B cell (primary cell): ENCODE results near the gene BEST2. TPM values are rescaled to one million over a fixed set of nuclear protein-coding genes. Genes with fewer than 3 reads are reported as not detected.

ENCODE experiments used
- ATAC-seq: fragments of 200-7000 bp; cut with Tn5 transposase; one replicate; pipeline ENCODE4 v1.10.0; 2021; ENCODE audit warnings: low read depth, mild to moderate bottlenecking, moderate number of reproducible peaks, moderate library complexity
- CTCF ChIA-PET: fragments of 350-600 bp; sonication (Branson Sonifier 250); formaldehyde crosslinking; loops from one replicate; lab custom pipeline; 2021; ENCODE audit warnings: antibody characterized with exemption, inconsistent platforms; lab: Charles Lee
- POLR2A ChIA-PET: fragments of 350-600 bp; sonication (Branson Sonifier 250); formaldehyde crosslinking; loops from one replicate; lab custom pipeline; 2021; ENCODE audit warnings: antibody characterized with exemption; lab: Charles Lee
- DNase-seq: peaks from one replicate; pipeline ENCODE4 v3.0.0; 2013
- H2AFZ ChIP-seq: 2 replicates; pipeline ENCODE4 v1.6.1; 2012; ENCODE audit warnings: mild to moderate bottlenecking, low read depth, low read length; ENCODE audit not compliant: insufficient read depth, poor library complexity, severe bottlenecking
- H3K27ac ChIP-seq, 2 donors: 1 replicate in 1 of 2; 2 replicates in 1 of 2; pipeline ENCODE4 v1.5.1; 2012 to 2013; ENCODE audit warnings: low read length in 2 of 2, mild to moderate bottlenecking in 2 of 2, moderate library complexity in 1 of 2
- H3K27me3 ChIP-seq, 4 experiments: fragments of 200-600 bp in 1 of 4; sonication (generic) in 1 of 4; replicated peaks in 1 of 4; 1 replicate in 2 of 4; 2 replicates in 2 of 4; pipeline versions ENCODE4 v1.6.1 to v1.7.0; 2013 to 2016; ENCODE audit warnings: low read length in 3 of 4, mild to moderate bottlenecking in 2 of 4, mixed read lengths in 1 of 4, moderate library complexity in 1 of 4; ENCODE audit not compliant: insufficient read depth in 4 of 4, control insufficient read depth in 3 of 4; ENCODE audit errors: control extremely low read depth in 1 of 4
- H3K36me3 ChIP-seq, 2 experiments: replicated peaks in 1 of 2; 1 replicate in 1 of 2; 2 replicates in 1 of 2; pipeline versions ENCODE4 v1.6.1 to v1.7.1; 2013; ENCODE audit warnings: low read length in 1 of 2; ENCODE audit not compliant: insufficient read depth in 2 of 2, control insufficient read depth in 1 of 2; ENCODE audit errors: control extremely low read depth in 1 of 2, extremely low read depth in 1 of 2
- H3K4me1 ChIP-seq, 2 donors: fragments of 200-600 bp in 1 of 2; sonication (generic) in 1 of 2; 1 replicate in 1 of 2; 2 replicates in 1 of 2; pipeline versions ENCODE4 v1.5.1 to v1.6.1; 2013 to 2017; ENCODE audit warnings: low read length in 2 of 2; ENCODE audit not compliant: control insufficient read depth in 2 of 2, insufficient read depth in 2 of 2
- H3K4me2 ChIP-seq: replicated peaks from 2 replicates; pipeline ENCODE3; 2012; ENCODE audit warnings: mild to moderate bottlenecking, low read depth, low read length; ENCODE audit not compliant: poor library complexity, severe bottlenecking
- H3K4me3 ChIP-seq, 5 experiments: fragments of 200-600 bp in 1 of 5; sonication (generic) in 1 of 5; 1 replicate in 3 of 5; 2 replicates in 2 of 5; pipeline versions ENCODE4 v1.5.1 to v1.7.0; 2011 to 2016; ENCODE audit warnings: low read length in 4 of 5, mild to moderate bottlenecking in 4 of 5, low read depth in 2 of 5, control low read depth in 1 of 5, moderate library complexity in 1 of 5; ENCODE audit not compliant: insufficient read depth in 1 of 5; ENCODE audit errors: control extremely low read depth in 1 of 5, extremely low read depth in 1 of 5
- H3K79me2 ChIP-seq: fragments of 200-600 bp; sonication (generic); one replicate; pipeline ENCODE4 v1.6.0; 2016; ENCODE audit warnings: low read length; ENCODE audit not compliant: control insufficient read depth, insufficient read depth
- H3K9ac ChIP-seq: fragments of 200-600 bp; sonication (generic); 2 replicates; pipeline ENCODE4 v1.6.1; 2017; ENCODE audit warnings: mild to moderate bottlenecking, low read length, moderate library complexity
- H3K9me3 ChIP-seq, 3 donors: one replicate each; pipeline versions ENCODE4 v1.6.1 to v1.7.1; 2013; ENCODE audit warnings: low read length in 2 of 3; ENCODE audit not compliant: control insufficient read depth in 2 of 3, insufficient read depth in 1 of 3; ENCODE audit errors: control extremely low read depth in 1 of 3
- H4K20me1 ChIP-seq: 2 replicates; pipeline ENCODE4 v1.6.0; 2012; ENCODE audit warnings: mild to moderate bottlenecking, low read length; ENCODE audit not compliant: insufficient read depth, control insufficient read depth, poor library complexity, severe bottlenecking
- H3K27ac Mint-ChIP-seq: one replicate; pipeline ENCODE4 v1.8.0; 2021; ENCODE audit warnings: mixed read lengths
- H3K27me3 Mint-ChIP-seq: one replicate; pipeline ENCODE4 v1.8.0; 2021; ENCODE audit warnings: mixed read lengths
- H3K4me1 Mint-ChIP-seq: one replicate; pipeline ENCODE4 v1.8.0; 2021; ENCODE audit warnings: mixed read lengths
- H3K4me3 Mint-ChIP-seq: one replicate; pipeline ENCODE4 v1.8.0; 2021; ENCODE audit warnings: mixed read lengths
- H3K9me3 Mint-ChIP-seq: one replicate; pipeline ENCODE4 v1.8.0; 2022; ENCODE audit warnings: mixed read lengths; ENCODE audit not compliant: insufficient read depth
- EZH2 ChIP-seq: IDR thresholded peaks from 2 replicates; pipeline ENCODE4 v1.6.1; 2012; ENCODE audit warnings: borderline replicate concordance, low read depth, mild to moderate bottlenecking, moderate library complexity, low read length; ENCODE audit not compliant: insufficient read depth, poor library complexity, severe bottlenecking
- WGBS: methylation state at CpG from one replicate; pipeline ENCODE4 v1.1.5; 2013; ENCODE audit warnings: missing lambda C conversion rate; ENCODE audit not compliant: insufficient coverage; 5-methylcytosine and 5-hydroxymethylcytosine counted together
- intact Hi-C: fragments of 100-400 bp; cut with micrococcal nuclease; formaldehyde crosslinking; loops from one replicate; pipeline ENCODE4 v1.10.0; 2022
- polyA plus RNA-seq: library from polyadenylated mRNA; depleted of rRNA; stranded (reverse); fragments of >200 nt; gene quantifications from 2 replicates; pipeline ENCODE4 v1.2.3, GENCODE V29; 2012
- total RNA-seq, 2 donors: library from RNA; stranded (reverse); fragments of 120-200 nt in 1 of 2; gene quantifications; 1 replicate in 1 of 2; 2 replicates in 1 of 2; pipeline versions ENCODE4 v1.2.3 to v1.2.4, GENCODE V29; 2013 to 2022
- TF ChIP-seq, protein P1 (sequence below): fragments of 200-600 bp; IDR thresholded peaks from one replicate; pipeline ENCODE4 v1.8.0; 2022; ENCODE audit warnings: antibody characterized with exemption, mild to moderate bottlenecking

The BEST2 gene
- total and polyA plus RNA-seq, 2 donors (not counting 1 experiment from before 2014, with no cell fraction given), result 0.07 TPM; not detected in 1

DNA sequence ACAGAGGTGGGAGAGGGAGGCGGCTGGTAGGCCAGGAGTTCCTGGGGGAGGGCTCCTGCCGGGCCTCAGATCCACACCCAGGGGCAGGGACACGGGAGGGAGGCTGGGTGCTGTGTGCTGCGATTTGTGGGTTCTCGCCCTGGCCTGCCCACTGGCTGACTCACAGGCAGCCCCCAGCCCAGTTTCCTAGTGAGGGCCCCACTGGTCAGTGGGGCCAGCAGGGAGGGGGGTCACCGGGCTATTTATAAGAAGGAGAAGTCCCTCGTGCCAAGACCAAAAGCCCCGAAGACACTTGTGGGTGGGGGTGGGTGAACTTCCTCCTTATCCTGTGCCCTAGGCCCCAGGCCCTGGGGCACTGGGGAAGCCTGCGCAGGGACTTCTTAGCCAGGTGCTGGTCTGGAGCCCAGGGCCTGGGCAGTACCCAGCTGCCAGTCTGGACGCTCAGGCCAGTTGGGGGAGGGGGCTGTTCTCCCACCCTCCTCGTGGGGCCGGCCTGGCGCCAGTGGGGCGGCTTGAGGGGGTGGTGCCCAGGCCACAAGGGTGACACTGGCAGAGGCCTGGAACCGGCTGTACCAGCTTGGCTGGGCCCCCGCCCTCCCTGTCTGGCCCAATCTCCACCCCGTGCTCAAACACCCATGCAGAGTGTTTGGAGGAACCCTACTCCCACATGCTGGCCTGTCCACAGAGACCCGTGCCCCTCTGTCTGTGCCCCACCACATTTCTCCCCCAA lies 34.7 kb downstream of the BEST2 start:
- Histone ChIP-seq H3K4me1 (peaks cover 75 to 87% of the 10 kb centered on the region in 2 donors), H3K27me3 (no peaks in the 10 kb centered on the region), H3K4me3 (peak overlapping the region in 1 of 5 experiments; percentile 19), H3K4me2 (peak overlapping the region; percentile 96), H3K27ac (peak overlapping the region; percentile 92 to 97), H4K20me1 (peaks cover under 1% of the 10 kb centered on the region), H3K36me3 (no peaks in the 10 kb centered on the region), H3K9ac (peak overlapping the region; percentile 13), H3K9me3 (no peaks in the 10 kb centered on the region), H2AFZ (no peak overlapping the region), H3K79me2 (peaks cover under 1% of the 10 kb centered on the region)
- Mint-ChIP-seq H3K27me3 (no peaks in the 10 kb centered on the region), H3K27ac (peak overlapping the region; percentile 92), H3K4me3 (no peak overlapping the region), H3K4me1 (peaks cover 50% of the 10 kb centered on the region), H3K9me3 (no peaks in the 10 kb centered on the region)
- TF ChIP-seq, protein P1, sequence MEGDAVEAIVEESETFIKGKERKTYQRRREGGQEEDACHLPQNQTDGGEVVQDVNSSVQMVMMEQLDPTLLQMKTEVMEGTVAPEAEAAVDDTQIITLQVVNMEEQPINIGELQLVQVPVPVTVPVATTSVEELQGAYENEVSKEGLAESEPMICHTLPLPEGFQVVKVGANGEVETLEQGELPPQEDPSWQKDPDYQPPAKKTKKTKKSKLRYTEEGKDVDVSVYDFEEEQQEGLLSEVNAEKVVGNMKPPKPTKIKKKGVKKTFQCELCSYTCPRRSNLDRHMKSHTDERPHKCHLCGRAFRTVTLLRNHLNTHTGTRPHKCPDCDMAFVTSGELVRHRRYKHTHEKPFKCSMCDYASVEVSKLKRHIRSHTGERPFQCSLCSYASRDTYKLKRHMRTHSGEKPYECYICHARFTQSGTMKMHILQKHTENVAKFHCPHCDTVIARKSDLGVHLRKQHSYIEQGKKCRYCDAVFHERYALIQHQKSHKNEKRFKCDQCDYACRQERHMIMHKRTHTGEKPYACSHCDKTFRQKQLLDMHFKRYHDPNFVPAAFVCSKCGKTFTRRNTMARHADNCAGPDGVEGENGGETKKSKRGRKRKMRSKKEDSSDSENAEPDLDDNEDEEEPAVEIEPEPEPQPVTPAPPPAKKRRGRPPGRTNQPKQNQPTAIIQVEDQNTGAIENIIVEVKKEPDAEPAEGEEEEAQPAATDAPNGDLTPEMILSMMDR, result no peak
- no peak for TF ChIP-seq EZH2
- peak; percentile 85 for DNase-seq
- 8% methylated on average over 13 of the region's 18 CpGs for WGBS
- POLR2A ChIA-PET, result interaction anchor here (1.8 to 4.5 kb wide), 2 partner anchors 9 to 10 kb away, joined by 5 to 36 read pairs; no protein-coding TSS in a partner anchor
- CTCF ChIA-PET, result interaction anchor here (0.7 to 5.0 kb wide), 3 partner anchors 9 to 13 kb away, joined by 3 to 65 read pairs (median 28); no protein-coding TSS in a partner anchor
- ATAC-seq, result no peak
- intact Hi-C loops, result loop anchor here (5.0 kb wide), 1 partner anchor 1204 kb away; no protein-coding TSS in a partner anchor

DNA sequence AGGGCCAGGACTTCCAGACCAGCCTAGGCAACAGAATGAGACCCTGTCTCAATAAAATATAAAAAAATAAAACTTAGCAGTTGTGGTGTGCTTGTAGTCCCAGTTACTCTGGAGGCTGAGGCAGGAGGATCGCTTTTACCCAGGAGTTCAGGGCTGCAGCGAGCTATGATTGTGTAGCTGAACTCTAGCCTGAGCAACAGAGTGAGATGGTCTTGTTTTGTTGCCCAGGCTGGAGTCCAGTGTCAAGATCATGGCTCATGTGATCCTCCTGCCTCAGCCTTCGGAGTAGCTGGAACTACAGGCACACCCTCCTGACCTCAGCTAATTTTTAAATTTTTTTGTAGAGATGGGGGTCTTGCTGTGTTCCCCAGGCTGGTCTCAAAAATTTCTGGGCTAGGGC lies 35.4 kb downstream of the BEST2 start:
- peaks cover 68 to 81% of the 10 kb centered on the region in 2 donors for H3K4me1 ChIP-seq
- Mint-ChIP-seq H3K4me3 (peak overlapping the region; percentile 15), H3K9me3 (no peaks in the 10 kb centered on the region), H3K27me3 (no peaks in the 10 kb centered on the region), H3K27ac (peak overlapping the region; percentile 92), H3K4me1 (peaks cover 44% of the 10 kb centered on the region)
- POLR2A ChIA-PET, result interaction anchor here (1.0 to 4.5 kb wide), 3 partner anchors 9 to 57 kb away, joined by 5 to 36 read pairs (median 6); no protein-coding TSS in a partner anchor
- ATAC-seq, result no peak
- peak overlapping the region; percentile 12 for H3K9ac ChIP-seq
- no peak for TF ChIP-seq EZH2
- TF ChIP-seq, protein P1, result no peak
- WGBS, result 100% methylated on average over 2 of the region's 3 CpGs
- peaks cover 6% of the 10 kb centered on the region for H4K20me1 ChIP-seq
- peak overlapping the region; percentile 92 to 97 for H3K27ac ChIP-seq
- no peaks in the 10 kb centered on the region for H3K27me3 ChIP-seq
- H2AFZ ChIP-seq, result no peak overlapping the region
- intact Hi-C loops, result loop anchor here (5.0 kb wide), 1 partner anchor 1205 kb away; no protein-coding TSS in a partner anchor
- no peaks in the 10 kb centered on the region for H3K9me3 ChIP-seq
- peak overlapping the region; percentile 96 for H3K4me2 ChIP-seq
- CTCF ChIA-PET, result interaction anchor here (0.7 to 5.0 kb wide), 3 partner anchors 9 to 12 kb away, joined by 3 to 65 read pairs (median 28); no protein-coding TSS in a partner anchor
- no peaks in the 10 kb centered on the region for H3K36me3 ChIP-seq
- peaks cover 7% of the 10 kb centered on the region for H3K79me2 ChIP-seq
- no peak for DNase-seq
- H3K4me3 ChIP-seq, result peak overlapping the region in 1 of 5 experiments; percentile 19
